Measurements from ENCODE around the gene PATJ. TPM values are rescaled to one million over a fixed set of nuclear protein-coding genes. Genes with fewer than 3 reads are reported as not detected.
"Not testable (repeated sequence)": the region's sequence is repeated elsewhere in the genome, so short reads cannot be mapped to it uniquely, and the experiment has no call there.

The PATJ gene, protein sequence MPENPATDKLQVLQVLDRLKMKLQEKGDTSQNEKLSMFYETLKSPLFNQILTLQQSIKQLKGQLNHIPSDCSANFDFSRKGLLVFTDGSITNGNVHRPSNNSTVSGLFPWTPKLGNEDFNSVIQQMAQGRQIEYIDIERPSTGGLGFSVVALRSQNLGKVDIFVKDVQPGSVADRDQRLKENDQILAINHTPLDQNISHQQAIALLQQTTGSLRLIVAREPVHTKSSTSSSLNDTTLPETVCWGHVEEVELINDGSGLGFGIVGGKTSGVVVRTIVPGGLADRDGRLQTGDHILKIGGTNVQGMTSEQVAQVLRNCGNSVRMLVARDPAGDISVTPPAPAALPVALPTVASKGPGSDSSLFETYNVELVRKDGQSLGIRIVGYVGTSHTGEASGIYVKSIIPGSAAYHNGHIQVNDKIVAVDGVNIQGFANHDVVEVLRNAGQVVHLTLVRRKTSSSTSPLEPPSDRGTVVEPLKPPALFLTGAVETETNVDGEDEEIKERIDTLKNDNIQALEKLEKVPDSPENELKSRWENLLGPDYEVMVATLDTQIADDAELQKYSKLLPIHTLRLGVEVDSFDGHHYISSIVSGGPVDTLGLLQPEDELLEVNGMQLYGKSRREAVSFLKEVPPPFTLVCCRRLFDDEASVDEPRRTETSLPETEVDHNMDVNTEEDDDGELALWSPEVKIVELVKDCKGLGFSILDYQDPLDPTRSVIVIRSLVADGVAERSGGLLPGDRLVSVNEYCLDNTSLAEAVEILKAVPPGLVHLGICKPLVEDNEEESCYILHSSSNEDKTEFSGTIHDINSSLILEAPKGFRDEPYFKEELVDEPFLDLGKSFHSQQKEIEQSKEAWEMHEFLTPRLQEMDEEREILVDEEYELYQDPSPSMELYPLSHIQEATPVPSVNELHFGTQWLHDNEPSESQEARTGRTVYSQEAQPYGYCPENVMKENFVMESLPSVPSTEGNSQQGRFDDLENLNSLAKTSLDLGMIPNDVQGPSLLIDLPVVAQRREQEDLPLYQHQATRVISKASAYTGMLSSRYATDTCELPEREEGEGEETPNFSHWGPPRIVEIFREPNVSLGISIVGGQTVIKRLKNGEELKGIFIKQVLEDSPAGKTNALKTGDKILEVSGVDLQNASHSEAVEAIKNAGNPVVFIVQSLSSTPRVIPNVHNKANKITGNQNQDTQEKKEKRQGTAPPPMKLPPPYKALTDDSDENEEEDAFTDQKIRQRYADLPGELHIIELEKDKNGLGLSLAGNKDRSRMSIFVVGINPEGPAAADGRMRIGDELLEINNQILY (N-terminal part only)
- polyA plus RNA-seq (2013, experiment 1 of 2), result 4.2 TPM
- polyA plus RNA-seq (2013, experiment 2 of 2), result 5.0 TPM

DNA sequence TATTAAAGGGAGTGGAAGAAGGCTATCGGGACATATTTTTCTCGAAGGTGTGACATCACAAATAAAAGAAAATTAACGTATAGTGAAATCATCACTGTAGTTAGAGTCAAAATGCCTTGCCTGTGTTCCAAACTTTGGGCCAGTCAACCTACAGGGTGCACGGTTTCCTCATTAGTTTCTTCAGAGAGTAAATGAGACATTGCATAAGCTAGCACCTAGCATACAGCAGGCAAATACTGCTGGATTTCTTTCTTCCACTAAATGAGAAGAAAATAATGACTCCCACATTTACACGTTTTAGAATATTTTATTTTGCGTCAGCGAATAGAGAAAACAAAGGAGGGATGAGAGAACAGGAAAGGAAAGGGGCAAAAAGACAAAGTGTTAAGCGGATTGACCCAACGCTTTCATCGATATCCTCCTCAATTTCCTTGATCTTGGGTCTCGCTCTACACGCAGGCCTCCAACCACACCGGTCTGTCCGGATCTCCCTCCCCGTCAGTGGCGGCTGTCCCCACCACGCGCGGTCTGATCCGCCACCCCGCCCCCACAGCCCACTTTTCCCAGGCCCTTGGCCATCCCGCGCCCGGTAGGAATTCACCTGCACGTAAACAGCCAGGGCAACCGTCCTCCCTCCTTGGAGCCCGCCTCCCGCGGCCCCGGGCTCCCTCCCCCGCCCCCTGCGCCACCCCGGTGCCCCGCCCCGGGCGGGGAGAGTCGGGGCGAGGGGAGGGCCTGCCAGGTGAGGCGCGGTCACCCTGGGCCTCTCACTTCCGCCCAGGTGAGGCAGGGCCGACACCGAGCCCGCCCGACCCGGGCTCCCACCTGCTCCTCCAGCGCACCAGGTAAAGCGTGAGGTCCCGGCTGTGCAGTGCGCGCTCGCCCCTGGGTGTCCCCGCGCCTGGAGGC is at the start of gene PATJ:
Gene PATJ (plus strand): TSS at position 770 of the 909 bp plus-strand sequence. CDS start 20,413 bp downstream, outside the sequence.
- WGBS, 2 experiments (ENCODE audit: insufficient coverage in 2 of 2), result 11 to 15% methylated on average over 22 to 26 of the region's 54 CpGs
- peak within 1 kb of the TSS; percentile 61 for H3K4me3 ChIP-seq (ENCODE audit: extremely low read depth, insufficient read depth, low read length, poor library complexity, severe bottlenecking)
- no peaks in the 10 kb centered on the region for H3K36me3 ChIP-seq (ENCODE audit: control insufficient read depth, insufficient read depth, low read length)
- H3K4me1 ChIP-seq (ENCODE audit: control insufficient read depth, insufficient read depth, low read length, poor library complexity, severe bottlenecking), result peaks cover 16% of the 10 kb centered on the region
- no peaks in the 10 kb centered on the region for H3K9me3 ChIP-seq (ENCODE audit: control insufficient read depth, low read length)
- peak within 1 kb of the TSS; percentile 64 for H3K27ac ChIP-seq (ENCODE audit: low read depth, low read length, severe bottlenecking)

DNA sequence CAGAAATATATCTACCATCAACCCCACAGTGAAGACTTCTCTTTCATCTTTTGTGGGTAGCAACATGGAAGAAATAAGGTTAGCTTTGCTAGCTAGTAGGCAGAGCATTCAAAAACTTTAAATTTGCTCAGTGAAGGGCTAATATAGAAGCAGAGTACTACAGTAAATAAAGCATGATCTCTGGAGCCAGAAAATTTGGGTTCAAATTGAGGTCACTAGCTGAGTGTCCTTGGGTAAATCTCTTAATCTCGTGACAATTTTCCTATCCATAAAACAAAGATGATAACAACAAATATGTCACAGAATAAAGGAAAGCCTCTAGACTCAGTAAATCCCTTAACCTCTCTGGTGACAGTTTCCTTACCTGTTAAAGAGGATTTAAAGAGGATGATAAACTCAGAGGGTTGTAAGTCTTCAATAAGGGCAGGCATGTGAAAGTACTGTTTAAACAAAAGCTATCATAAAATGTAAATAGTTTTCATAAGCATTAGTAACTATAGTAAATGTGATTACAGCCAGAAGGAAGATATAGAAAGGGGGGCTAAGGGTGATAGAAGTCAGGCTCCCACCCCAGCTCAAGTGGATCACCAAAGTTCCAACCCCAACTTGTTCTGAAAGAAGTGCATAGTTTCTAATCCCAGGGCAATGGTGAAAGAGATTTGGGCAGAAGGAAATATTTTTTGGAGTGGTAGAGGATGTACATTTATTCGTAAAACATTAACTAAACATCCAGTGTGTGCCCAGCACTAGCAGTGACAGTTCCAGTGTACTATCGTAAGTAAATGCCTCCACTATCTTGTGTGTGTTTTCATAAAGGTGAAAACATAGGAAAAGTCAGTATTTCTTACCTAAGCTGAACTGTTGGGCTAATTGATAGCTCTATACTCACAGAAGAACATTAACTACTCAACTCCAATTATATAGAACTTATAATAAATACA is 42.1 kb upstream of the PATJ start:
- 100% methylated on average over 1 of the region's 3 CpGs; no CpG with 5 or more reads in 1 of the 2 experiments for WGBS, 2 experiments (ENCODE audit: insufficient coverage in 2 of 2)
- H3K27ac ChIP-seq (ENCODE audit: low read depth, low read length, severe bottlenecking), result no peak overlapping the region

DNA sequence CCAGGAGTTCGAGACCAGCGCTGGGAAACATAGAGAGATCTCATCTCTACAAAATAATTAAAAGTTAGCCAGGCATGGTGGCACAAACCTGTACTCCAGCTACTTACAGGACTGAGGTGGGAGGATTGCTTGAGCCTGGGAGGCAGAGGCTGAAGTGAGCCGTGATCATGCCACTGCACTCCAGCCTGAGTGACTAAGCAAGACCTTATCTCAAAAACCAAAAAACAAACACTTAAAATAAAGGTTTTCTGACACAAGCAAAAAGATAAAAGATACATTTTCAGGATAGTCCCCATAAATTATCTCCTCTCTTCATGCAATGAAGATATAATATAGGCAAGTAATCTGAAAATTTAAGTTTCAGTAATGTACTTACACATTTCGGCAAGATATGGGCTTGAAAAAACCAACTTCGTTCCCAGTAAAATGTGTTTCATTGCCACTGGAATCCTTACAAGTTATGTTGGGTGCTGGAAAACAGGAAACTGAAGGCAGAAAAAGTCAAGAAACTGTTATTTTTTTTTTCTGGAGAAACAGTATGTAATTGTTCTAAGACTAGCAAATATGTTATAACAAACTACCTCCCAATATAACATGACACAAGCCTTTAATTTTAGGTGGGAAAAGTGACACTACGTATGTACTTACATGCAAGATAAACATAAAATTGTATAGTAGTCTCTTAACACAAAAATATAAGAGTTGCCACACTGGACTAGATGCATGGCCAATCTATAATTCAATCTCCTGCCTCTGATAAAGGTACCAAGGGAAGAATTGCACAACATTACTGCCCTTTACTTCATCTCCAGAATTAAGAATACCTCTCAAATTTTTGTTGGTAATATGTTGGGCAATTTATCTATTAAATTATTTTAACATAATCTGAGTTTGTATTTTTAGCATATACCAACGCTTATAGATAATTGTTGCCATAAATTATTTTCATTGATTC is 33.0 kb upstream of the PATJ start:
- peak overlapping the region; percentile 81 for H3K27ac ChIP-seq (ENCODE audit: low read depth, low read length, severe bottlenecking)
- 84 to 94% methylated on average over 2 to 5 of the region's 7 CpGs for whole genome bisulfite sequencing, 2 experiments (ENCODE audit: insufficient coverage in 2 of 2)

More for the DNA sequence above, 42.1 kb upstream of the PATJ start:
- Histone ChIP-seq H3K36me3 (ENCODE audit: control insufficient read depth, insufficient read depth, low read length) (peaks cover 61% of the 10 kb centered on the region), H3K4me1 (ENCODE audit: control insufficient read depth, insufficient read depth, low read length, poor library complexity, severe bottlenecking) (no peaks in the 10 kb centered on the region), H3K4me3 (ENCODE audit: extremely low read depth, insufficient read depth, low read length, poor library complexity, severe bottlenecking) (no peak overlapping the region), H3K9me3 (ENCODE audit: control insufficient read depth, low read length) (no peaks in the 10 kb centered on the region)

DNA sequence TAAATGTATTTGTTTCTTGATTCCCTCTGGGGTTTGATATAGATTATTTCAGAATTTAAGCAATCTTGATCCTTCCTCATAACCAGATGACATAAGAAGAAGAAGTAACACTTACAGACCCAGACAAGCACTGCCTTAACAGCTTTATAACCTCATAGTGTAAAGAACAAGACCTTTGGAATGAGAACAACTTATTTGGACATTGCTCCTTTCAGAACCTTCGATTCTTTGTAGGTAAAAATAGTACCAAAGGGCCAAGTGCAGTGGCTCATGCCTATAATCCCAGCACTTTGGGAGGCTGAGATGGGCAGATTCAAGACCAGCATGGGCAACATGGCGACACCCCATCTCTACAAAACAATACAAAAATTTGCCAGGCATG is 32.4 kb upstream of the PATJ start:
- peaks cover 12% of the 10 kb centered on the region for H3K4me1 ChIP-seq (ENCODE audit: control insufficient read depth, insufficient read depth, low read length, poor library complexity, severe bottlenecking)
- no peak overlapping the region for H3K27ac ChIP-seq (ENCODE audit: low read depth, low read length, severe bottlenecking)
- H3K9me3 ChIP-seq (ENCODE audit: control insufficient read depth, low read length), result no peaks in the 10 kb centered on the region
- no peak overlapping the region for H3K4me3 ChIP-seq (ENCODE audit: extremely low read depth, insufficient read depth, low read length, poor library complexity, severe bottlenecking)
- H3K36me3 ChIP-seq (ENCODE audit: control insufficient read depth, insufficient read depth, low read length), result peaks cover 33% of the 10 kb centered on the region
- 100% methylated on average over 1 of the region's 2 CpGs for WGBS, 2 experiments (ENCODE audit: insufficient coverage in 2 of 2)

More for the DNA sequence above, 33.0 kb upstream of the PATJ start:
- Histone ChIP-seq H3K4me1 (ENCODE audit: control insufficient read depth, insufficient read depth, low read length, poor library complexity, severe bottlenecking) (peaks cover 12% of the 10 kb centered on the region), H3K9me3 (ENCODE audit: control insufficient read depth, low read length) (no peaks in the 10 kb centered on the region), H3K4me3 (ENCODE audit: extremely low read depth, insufficient read depth, low read length, poor library complexity, severe bottlenecking) (no peak overlapping the region), H3K36me3 (ENCODE audit: control insufficient read depth, insufficient read depth, low read length) (peaks cover 36% of the 10 kb centered on the region)

DNA sequence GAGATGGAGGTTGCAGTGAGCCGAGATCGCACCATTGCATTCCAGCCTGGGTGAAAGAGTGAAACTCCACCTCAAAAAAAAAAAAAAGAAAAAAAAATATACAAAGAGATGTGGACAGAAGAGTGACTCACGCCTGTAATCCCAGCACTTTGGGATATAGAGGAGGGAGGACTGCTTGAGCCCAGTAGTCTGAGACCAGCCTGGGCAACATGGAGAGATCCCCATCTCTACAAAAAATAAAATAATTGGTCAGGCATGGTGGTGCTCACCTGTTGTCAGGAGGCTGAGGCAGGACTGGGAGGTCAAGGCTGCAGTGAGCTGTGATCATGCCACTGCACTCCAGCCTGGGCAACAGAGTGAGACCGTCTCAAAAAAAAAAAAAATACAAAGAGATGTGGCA is 31.0 kb upstream of the PATJ start:
- WGBS, 2 experiments (ENCODE audit: insufficient coverage in 2 of 2), result 100% methylated on average over 2 of the region's 4 CpGs; no CpG with 5 or more reads in 1 of the 2 experiments
- H3K9me3 ChIP-seq (ENCODE audit: control insufficient read depth, low read length); H3K4me3 ChIP-seq (ENCODE audit: extremely low read depth, insufficient read depth, low read length, poor library complexity, severe bottlenecking); H3K27ac ChIP-seq (ENCODE audit: low read depth, low read length, severe bottlenecking): not testable (repeated sequence)
- peaks cover 12% of the 10 kb centered on the region for H3K4me1 ChIP-seq (ENCODE audit: control insufficient read depth, insufficient read depth, low read length, poor library complexity, severe bottlenecking)
- H3K36me3 ChIP-seq (ENCODE audit: control insufficient read depth, insufficient read depth, low read length), result peaks cover 26% of the 10 kb centered on the region

- H3K36me3 ChIP-seq (ENCODE audit: control insufficient read depth, insufficient read depth, low read length), result peaks cover 21% of the 10 kb centered on the region
- no peaks in the 10 kb centered on the region for H3K9me3 ChIP-seq (ENCODE audit: control insufficient read depth, low read length)
- H3K4me3 ChIP-seq (ENCODE audit: extremely low read depth, insufficient read depth, low read length, poor library complexity, severe bottlenecking), result no peak overlapping the region
- H3K4me1 ChIP-seq (ENCODE audit: control insufficient read depth, insufficient read depth, low read length, poor library complexity, severe bottlenecking), result peaks cover 12% of the 10 kb centered on the region
- no peak overlapping the region for H3K27ac ChIP-seq (ENCODE audit: low read depth, low read length, severe bottlenecking)
These were observed 30.3 kb upstream of the PATJ start for GRCh38 chr1:61711969-61712368.

- not testable (repeated sequence) for H3K27ac ChIP-seq (ENCODE audit: low read depth, low read length, severe bottlenecking); H3K9me3 ChIP-seq (ENCODE audit: control insufficient read depth, low read length); H3K4me3 ChIP-seq (ENCODE audit: extremely low read depth, insufficient read depth, low read length, poor library complexity, severe bottlenecking)
- Histone ChIP-seq H3K4me1 (ENCODE audit: control insufficient read depth, insufficient read depth, low read length, poor library complexity, severe bottlenecking) (peaks cover 12% of the 10 kb centered on the region), H3K36me3 (ENCODE audit: control insufficient read depth, insufficient read depth, low read length) (peaks cover 33% of the 10 kb centered on the region)
- 93 to 94% methylated on average over 3 to 5 of the region's 8 CpGs for WGBS, 2 experiments (ENCODE audit: insufficient coverage in 2 of 2)
These were observed 23.1 kb upstream of the PATJ start for GRCh38 chr1:61718996-61719663.

- WGBS, 2 experiments (ENCODE audit: insufficient coverage in 2 of 2), result no CpG with 5 or more reads among the region's 3 CpGs
- Histone ChIP-seq H3K9me3 (ENCODE audit: control insufficient read depth, low read length) (no peaks in the 10 kb centered on the region), H3K27ac (ENCODE audit: low read depth, low read length, severe bottlenecking) (peak overlapping the region; percentile 82), H3K4me1 (ENCODE audit: control insufficient read depth, insufficient read depth, low read length, poor library complexity, severe bottlenecking) (peaks cover 25% of the 10 kb centered on the region), H3K4me3 (ENCODE audit: extremely low read depth, insufficient read depth, low read length, poor library complexity, severe bottlenecking) (peak overlapping the region; percentile 86), H3K36me3 (ENCODE audit: control insufficient read depth, insufficient read depth, low read length) (peaks cover 15% of the 10 kb centered on the region)
These were observed 17.8 kb upstream of the PATJ start for GRCh38 chr1:61724506-61724812.
